T-helper 9 cell (primary cell): Measurements from ENCODE around the gene C15orf61.

ENCODE experiments used
- DNase-seq: peaks from one replicate; pipeline ENCODE4 v3.0.0-alpha.2; 2020
- total RNA-seq, 2 donors: gene quantifications; one replicate each; lab custom pipeline; 2026; lab: John Stamatoyannopoulos, UW

C15orf61 gene
- 7.7 to 15.9 reads per million in 2 donors for total RNA-seq

DNA sequence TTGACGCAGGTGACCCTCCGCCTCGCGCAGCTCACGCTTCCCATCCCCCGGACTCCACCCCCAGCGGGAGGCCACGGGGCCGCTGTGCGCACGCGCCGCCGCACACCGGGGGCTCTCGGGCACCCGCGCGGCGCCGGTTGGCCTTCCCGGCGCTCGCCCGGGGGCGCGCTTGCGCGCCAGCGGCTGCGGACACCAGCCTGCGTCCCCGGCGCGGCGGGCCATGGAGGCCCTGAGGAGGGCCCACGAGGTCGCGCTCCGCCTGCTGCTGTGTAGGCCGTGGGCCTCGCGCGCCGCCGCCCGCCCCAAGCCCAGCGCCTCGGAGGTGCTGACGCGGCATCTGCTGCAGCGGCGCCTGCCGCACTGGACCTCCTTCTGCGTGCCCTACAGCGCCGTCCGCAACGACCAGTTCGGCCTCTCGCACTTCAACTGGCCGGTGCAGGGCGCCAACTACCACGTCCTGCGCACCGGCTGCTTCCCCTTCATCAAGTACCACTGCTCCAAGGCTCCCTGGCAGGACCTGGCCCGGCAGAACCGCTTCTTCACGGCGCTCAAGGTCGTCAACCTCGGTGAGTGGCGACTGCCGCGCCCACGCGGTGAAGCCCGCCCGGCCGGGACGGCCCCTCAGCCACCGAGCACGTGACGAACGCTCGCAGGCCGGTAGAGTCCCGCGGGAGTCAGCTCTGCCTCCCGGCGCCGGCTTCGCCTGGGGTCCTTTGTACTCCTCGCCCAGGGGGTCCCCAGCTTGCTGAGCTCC, at the start of gene C15orf61:
Gene C15orf61 (plus strand): TSS at position 103 of the 754 bp plus-strand sequence. CDS start 118 bp downstream, at position 221.
- DNase-seq: peak; percentile 75

DNA sequence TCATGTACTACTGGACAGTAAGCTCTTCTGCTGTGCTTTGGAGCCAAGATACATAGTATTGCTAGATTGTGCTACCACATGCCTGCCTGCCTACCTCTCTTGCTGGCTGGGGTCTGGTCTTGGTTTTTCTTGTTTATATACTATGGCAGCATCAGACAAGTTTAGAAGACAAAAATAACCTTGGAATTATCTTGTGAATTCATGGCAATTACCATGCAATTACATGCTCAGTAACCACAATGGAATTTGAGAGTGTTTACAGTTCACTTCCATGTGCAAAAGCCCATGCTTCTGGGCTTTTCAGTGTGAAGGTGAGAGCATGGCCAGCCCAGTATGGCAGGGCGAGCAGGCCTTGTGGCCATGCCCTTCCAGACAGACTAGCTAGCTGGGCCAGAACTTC, 48.0 kb upstream of the C15orf61 start:
- no peak for DNase-seq

DNA sequence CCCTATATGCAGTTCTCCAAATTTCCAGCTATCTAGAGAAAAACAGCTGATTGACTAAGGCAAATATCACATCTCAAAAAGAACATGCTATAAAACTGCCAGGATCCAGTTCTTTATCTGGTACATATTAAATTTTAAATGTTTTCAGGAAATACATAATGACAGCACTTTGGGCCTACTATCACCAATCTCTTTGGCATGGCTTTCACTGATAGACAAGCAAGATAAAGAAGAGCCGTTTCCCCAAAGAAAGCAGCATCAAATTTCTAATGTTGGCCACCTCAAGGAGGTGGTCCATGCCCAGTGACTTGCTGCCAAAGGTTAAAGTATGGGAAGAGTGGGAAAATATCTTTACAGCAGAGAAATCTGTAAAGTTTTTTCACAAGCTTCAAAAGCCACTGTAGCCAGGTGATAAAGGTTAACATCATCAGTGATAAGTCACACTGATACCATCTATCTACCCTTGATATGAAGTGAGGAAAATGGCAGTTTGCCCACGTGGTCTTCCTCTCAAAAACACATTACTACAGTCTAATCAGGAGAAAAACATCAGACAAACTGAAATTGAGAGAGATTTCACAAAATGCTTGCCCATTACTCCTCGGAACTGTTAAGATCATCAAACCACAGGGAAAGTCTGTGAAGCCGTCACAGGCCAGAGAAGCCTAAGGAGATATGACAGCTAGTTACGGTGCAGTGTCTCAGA, 46.4 kb upstream of the C15orf61 start:
- no peak for DNase-seq

DNA sequence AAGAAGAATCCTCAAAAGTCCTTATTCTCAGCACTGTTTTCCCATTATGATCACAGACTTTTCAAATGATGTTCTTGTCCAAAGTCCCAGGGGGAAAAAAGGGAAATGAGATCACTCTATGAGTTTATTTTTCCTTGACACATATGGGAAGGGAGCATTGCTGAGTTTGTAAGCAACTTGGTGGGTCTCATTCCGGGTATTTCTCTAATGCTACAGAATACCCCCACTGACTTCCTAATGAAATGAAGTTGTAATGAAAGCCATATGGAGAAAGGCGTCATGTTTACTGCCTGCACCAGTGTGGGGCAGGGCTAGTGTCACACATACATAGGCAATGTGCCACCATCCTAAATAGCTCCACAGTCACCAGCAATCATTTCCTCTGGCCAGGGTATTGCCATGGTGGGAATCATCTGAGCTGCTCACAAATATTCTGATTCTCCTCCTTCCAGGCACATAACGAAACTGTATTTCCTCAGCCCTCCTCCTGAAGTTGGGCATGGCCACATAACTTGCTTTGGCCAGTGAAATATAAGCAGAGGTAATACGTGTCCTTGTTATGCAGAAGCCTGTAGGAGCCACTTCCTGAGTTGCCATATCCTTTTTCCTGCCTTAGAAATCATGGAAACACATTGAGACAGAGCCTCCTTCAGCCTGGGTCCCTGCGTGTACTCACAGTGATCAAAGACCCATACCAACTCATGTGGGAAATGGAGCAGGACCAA, 41.0 kb upstream of the C15orf61 start:
- no peak for DNase-seq

DNA sequence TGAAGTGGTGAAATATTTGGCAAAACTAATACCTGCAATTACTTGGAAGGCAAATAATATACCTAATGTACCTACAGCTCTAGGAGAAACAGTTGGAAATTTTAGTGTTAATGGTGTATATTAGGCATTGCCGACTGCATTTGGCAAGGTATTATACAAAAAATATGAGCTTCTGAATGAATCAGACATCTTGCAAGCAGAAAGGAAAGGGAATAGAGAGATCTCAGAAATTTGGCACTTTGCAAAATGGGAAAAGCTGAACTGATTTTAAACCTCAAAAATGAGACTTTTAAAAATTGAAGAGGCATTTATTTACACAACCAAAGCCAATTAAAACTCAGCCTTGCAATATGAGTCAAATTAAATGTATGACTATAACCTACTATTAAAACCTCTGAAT, 40.2 kb upstream of the C15orf61 start:
- no peak for DNase-seq

DNA sequence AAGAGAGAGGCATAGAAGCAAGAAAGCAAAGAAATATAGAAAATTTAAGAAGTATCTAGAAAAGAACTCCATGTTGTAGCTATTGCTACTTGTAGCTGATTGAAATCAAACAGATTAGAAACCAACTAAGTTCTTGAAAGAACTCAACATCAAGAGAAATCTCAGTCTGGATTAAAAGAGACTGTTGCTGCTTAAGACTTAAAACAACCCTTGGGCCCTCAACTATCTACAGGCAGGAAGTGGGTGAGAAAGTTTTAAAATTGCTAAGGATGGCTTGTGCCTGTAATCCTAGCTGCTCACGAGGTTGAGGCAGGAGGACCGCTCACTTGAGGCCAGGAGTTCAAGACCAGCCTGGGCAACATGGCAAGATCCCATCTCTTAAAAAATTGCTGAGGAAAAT, 39.3 kb upstream of the C15orf61 start:
- DNase-seq: no peak

DNA sequence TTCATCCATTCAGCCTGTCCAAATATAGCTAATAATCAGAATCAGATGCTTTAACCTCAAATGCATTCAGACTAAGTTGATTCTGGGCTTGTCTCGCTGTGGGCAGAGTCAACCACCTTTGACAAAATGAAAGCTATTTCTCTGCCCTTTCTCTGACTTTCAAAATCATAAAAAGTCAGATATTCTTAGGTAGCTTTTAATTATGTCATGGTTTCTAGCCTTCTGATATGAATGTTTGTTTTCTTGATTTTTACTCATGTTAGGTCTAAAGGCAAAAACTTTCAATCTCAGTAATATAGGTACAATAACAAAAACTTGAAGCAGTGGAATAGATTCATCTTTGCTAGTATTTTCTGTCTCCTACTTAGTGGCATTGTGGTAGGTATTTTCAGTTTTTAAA, 25.3 kb upstream of the C15orf61 start:
- DNase-seq: no peak

DNA sequence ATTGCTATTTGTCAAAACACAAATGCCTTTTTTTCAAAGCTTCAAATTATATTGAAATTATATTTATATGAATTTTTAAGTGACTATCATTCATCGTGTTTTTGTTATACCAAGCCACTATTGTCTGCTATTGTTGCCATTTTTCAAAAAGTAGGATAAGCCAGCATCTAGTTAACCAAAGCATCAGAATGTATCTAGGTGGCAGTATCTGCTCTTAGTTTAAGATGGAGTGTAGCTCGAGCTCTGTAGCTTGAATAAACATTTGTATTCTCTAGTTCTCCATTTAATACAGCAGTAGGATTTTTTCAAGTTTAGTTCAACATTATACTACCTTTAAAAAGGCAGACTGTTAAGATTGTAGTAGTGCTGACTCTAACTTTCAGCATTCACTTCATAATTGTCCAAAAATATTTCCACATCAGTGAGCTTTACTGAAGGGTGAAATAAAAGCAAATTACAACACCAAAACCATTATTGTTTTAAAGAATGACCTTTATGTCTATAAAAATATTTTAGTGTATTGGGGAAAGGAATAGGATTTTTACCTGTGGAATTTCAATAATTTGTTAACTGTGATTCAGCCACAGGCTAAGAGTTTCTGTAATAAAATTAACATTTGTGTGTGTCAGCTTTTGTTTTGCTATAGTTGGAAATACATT, 19.6 kb upstream of the C15orf61 start:
- no peak for DNase-seq

DNA sequence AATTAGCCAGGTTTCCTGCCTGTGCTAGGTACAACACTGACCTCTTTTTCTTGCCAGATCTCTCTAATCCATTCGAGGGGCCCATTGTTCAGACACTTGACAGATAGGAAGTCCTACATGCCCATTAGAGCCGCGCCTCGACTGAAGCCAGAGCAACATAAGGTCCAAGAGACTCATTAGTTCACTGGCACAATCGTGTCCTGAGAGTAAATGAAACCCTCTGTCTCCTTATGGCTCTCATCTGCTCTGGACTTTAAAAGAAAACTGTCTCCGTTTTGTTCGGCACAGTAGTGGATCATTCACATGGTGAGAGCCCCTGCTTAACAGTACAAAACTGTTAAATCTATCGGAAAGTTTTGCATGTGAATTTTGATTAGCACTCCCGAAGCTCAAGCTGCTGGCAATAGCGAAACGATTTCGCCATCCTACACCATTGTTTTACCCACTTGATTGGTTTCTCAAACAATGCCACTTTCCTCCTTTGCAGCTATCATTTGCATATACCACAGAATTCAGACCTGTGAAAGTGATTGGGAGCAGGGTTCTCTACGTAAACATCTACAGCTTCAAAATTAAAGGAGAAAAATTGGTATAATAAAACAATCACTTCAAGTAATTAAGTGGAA, 19.0 kb upstream of the C15orf61 start:
- no peak for DNase-seq

DNA sequence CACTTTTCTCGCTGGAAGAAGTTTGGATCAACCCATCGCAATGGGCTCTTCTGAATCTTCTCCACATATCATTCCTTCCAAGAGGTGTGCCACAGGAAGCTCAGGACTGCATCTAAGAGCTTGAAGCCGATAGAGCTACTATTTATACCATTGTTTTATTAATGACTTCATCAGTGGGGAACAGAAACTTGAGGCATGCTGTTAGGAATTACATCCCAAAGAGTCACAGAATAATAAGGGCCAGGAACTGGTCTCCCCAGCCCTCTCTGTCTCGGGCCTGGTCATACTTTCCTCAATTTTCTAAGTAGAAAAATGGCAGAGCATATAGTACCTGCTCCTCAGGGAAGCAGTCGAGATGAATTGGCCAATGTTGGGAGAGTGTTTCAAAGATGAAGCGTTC, 16.9 kb upstream of the C15orf61 start:
- DNase-seq: no peak

DNA sequence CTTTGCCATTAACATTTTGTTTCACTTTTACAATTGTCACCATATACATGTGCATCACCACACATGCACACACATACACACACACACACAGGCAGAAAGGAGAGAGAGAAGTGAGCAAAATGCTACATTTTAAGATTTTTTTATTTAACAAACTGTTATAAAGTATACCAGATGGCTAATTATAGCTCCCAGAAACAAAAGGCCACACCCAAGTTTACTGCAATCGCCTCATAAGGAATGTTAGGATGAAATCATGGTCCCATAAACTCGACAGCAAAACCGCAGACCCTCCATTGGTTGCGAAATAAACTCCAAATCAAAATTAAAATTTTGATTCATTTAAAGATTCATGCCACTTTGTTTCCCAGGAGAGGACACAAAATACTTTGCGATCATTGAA, 16.1 kb upstream of the C15orf61 start:
- DNase-seq: no peak

DNA sequence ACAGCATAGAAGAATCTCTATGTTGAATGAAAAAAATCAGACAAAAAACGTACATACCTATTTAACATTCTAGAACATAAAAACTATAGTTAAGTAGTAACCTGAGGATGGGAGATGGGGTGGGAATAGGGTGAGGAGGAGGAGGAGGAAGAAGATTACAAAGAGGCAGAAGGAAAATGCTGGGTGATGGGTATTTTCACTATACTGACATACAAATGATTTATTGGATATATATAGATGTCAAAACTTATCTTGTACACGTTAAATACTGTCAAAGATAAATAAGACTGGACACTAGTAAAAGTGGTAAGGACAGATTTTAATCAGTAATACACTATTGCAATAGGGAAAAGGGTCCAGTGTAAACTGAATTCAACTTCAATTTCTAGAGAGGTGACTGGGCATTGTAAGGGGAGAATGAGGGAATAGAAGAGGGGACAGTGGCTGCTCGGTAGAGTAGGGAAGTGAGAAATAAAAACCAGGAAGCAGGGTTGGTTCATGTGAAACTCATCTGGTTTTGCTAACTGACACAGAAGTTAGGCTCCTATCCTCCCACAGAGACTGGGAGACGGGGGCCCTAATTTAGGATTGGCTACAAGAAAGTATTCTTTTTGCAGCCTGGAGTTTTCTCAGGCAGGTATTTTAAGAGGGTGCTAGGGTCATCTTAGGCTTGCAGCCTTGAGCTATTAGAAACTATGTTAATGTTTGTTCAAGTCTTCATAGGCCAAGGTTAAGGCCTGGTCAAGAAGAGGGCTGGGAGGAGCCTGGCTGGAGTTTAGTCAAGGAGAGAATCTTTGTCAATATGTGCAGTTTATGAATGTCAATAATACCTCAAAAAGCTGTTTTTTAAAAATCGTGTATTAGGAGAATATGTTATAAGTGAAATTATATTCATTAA, 15.0 kb upstream of the C15orf61 start:
- DNase-seq: no peak

DNA sequence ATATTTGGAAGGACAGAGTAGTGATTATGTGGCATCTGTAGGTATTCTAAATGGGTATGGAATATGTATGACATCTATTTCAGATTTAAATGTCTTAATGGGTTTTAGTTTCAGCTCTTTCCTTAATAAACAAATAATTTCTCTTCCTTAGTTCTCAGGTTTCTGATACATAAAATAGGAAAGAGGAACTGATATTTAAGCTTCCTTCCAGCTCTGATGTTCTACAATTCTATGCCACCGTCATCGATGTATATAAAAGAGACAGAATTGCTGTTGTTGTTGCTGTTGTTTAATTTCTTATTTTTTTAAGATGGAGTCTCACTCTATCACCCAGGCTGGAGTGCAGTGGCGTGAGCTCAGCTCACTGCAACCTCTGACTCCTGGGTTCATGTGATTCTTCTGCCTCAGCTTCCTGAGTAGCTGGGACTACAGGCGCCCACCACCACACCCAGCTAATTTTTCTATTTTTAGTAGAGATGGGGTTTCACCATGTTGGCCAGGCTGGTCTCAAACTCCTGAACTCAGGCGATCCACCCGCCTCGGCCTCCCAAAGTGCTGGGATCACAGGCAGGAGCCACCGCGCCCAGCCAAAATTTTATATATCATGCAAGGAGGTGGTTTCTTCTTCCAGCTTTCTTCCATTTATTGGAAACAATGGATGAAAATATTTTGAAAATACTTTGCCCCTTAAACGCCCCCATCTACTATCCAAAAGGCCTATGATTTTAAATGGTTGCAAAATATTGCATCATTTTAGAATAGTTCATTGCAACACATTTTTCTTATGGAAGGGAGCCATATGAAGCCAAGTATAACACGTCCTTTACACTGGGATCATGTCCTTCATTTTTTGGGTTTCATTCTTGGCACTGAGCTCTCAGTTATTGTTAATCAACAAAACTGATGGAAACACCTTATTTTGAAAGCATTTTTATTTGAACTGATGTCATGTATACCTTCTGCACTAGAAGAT, 13.9 kb upstream of the C15orf61 start:
- DNase-seq: no peak

DNA sequence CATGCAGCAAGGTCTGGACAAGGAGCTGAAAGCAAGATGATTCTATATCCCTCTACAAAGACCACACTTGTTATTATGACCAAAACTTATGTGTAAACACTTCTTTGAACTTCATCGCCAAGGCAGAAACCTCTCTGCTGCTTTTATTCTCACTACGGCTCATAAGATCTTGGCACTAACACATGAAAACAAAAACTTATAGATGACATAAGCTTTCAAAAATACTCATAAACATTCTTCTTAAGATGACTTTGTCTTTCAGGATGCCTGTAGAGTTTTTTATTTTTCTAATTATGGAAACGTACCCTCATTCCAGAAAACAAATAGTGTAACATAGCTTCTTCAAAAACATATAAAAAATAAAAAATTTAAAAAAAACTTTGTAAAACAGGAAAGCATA, 12.5 kb upstream of the C15orf61 start:
- no peak for DNase-seq

DNA sequence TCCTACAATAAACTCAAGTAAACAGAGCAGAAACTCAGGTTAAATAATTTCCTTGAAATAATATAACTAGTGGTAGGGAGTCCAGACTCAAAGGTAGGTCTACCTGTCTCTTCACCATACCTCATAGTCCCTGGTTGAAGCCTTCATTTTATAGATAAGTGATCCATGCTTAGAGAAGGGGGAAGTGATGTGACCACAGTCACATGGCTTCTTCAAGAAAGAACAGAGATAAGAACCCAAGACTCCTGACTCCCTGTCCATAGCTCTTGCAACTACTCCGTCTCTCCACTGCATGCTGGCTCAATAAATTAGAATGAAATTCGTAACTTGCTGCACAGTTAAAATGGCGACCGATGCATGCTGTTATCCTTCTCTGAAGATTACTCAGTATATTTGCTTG, 11.0 kb upstream of the C15orf61 start:
- DNase-seq: no peak

DNA sequence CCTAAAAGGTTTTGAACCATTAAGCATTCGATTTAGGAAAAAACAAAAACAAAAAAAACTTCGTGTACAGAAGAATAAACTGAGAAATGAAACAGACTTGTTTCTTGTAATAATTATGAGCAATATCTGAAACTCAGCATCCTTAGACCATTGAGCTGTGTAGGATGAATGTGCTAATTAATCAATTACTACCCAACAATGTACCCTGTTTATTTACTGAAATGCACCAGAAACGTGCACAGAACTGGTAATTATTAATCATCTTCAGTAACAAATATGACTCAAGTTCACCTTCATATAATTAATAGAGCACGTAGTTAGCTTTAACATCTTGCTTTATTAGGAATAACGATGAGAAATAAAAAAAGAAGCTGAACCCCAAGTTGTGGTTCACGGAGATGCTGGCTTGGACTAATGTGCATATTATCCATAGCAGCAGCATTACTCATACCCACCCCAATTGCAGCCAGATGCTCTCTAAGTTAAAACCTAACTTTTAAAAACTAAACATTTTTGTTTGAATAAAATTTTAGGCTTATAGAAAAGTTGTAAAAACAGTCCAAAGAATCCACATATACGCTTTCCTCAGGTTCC, 10.2 kb upstream of the C15orf61 start:
- no peak for DNase-seq

DNA sequence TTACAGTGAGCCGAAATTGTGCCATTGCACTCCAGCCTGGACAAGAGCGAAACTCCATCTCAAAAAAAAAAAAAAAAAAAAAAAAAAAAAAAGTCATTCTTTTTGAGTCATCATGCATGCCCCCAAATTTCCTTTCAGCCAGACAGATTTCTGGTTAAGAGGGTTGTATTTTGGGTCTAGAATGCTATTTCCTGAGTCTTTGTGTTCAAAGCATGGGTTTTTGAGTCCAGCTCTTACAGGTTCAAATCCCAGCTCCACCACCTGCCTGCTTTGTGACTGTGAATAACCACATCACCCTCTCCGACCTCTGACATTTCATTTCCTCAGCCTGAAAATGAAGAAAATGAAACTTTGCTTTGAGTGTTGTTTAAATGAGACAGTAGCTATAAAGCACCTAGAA, 9.3 kb upstream of the C15orf61 start:
- DNase-seq: no peak

DNA sequence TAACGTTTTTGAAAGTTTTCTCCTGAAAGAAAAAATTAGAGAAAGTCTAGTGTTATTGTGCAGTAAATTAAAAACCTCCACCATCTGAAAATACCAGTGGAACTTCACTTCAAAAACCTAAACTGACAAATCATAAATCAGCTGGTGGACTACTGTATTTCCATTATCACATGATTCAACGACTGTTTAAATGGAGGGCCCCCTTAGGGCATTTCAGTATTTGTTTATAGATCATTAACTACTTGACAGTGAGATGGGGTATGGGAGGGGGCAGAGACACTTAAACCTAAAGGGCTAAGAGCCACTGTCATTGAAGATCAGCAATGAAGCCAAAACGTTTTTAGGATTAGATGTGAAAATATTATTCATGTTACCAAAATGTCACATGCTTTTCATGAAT, 8.8 kb upstream of the C15orf61 start:
- no peak for DNase-seq

DNA sequence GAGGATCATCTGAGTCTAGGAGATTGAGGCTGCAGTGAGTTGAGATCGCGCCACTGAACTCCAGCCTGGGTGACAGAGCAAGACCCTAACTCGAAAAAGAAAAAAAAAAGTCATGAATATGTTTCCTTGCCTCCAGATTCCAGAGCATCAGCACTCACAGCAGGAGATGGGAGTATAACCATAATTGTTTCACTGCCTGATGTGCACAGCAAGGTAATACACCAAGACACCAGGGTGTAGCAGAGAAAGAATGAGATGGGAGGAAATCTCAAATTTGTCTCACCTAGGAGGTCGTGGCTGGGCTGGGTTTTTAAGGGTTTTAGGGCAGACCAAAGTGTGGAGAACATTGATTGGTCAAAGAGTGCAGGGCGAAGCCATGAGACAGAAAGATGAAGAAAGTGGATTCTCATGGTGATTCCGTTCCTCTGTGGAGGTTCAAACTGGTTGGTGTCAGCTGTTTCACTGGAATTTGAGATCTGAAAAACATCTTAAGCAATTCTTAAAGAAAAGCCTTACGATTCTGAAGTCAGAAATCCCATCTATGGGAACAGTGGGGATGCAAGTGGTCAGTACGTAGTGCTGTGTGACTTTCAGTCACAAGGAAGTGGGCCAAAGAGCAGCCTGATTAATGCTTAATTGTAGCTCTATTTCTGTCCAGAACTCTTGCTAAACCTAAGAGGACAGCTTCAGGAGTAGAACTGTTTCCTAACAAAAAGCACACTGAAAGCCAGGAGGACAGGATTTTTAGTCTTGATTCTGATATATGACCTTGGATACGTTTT, 7.8 kb upstream of the C15orf61 start:
- no peak for DNase-seq
